Suppressor macrophage treated with lipopolysaccharide for 1 hour (primary cell): Measurements from ENCODE around the gene PPWD1.

Source experiments
- DNase-seq, 3 donors: peaks; one replicate each; pipeline ENCODE4 v3.0.0-alpha.2; 2020 to 2022

The PPWD1 gene

DNA sequence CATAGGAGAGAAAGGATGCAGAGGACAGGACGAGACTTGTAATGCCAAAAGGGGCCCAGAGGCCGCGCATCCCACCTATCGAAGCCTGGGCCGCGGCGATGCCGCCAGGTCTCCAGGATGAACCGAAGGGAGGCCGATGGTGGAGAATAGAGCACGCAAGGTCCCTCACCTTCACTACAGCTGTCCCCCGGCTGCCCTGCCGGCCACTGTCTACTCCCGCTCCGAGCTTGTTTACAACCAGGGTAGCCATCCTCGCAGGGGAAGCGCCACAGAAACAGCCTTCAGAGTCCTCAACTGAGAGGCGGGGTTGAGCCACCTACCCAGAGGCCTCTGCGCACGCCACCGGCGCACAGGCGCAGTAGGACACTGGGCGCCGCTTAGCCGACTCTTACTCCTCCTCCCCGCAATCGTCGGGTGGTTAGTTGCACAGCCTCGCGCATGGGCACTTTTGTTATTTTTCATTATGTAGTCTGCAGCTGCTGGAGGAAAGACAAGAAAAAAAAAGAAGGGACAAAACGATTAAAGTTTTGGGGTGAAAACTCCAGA is 61.0 kb downstream of the PPWD1 start, which contains the start of gene TRIM23:
Gene TRIM23 (minus strand): TSS at position 309 of the 546 bp plus-strand sequence. CDS start 59 bp downstream, at position 250.
- DNase-seq: peak; percentile 96

DNA sequence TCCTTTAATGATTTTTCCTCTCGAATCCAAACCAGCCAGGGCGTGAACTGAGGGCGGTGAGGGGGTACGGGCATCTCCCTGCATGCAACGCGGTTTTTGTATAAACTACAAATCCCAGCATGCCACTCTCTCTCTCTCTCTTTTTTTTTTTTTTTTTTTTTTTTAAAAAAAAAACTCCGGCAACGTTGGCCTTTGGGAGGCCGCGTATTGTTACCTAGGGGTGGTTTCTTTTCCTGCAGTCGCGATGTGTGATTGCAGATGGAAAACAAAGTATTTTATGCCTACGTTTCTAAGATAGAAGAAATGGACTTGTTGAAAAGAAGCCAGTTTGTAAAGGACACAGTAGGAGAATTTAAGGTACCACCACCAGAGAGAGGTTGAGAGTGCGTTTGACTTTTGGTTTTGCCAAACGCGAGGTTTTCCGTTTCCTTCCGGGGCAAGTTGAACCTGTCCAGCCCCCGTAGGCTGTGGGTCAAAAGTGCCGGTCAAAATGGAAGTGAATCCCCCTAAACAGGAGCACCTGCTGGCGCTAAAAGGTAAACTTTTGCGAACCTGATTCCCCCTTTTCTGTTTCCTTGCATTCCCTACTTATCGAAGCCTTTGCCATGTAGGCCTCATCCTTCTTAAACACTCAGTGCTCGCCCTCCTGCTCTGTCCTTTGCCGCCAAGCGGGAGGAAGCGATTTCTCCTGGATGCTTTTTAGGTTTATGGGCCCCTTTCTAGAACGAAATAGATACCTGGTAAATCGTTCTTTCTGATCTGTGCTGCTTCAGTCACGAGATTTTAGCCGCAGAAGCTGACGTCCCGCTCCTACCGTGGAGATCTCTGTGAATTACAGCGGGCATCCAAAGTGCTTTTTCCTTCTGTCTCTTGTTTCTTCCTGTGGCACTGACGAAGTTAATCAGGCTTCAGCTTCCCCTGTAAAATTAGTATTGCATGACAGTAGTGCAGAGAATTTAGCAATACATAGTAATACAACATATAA is 61.8 kb downstream of the PPWD1 start, which contains the start of the genes SHLD3 and TRAPPC13:
Gene SHLD3 (plus strand): TSS at position 457 of the 985 bp plus-strand sequence. CDS start 4,561 bp downstream, outside the sequence.
Gene TRAPPC13 (plus strand): TSS at position 457 of the 985 bp plus-strand sequence. CDS start 34 bp downstream, at position 491.
- DNase-seq: peak; percentile 86 to 91 (median 90)

DNA sequence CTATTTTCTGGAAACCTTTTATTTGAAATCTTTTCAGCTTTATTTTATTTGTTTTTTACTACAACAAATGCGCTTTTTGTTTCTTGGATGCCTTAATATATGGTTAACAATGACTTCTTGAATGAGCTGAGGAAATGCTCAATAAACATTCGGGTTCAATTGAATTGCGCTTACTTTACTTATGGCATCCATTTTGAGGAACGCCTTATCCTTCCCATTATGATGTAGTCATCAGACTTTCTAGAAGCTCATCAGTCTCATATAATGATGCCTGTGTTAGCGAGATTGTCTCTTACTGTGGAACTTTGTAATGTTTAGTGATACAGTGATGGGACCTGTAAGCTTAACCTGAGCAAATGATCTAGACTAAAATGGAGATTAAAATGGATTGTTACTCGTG is 62.6 kb downstream of the PPWD1 start:
- DNase-seq: peak in 2 of 3 donors; percentile 13 to 20

DNA sequence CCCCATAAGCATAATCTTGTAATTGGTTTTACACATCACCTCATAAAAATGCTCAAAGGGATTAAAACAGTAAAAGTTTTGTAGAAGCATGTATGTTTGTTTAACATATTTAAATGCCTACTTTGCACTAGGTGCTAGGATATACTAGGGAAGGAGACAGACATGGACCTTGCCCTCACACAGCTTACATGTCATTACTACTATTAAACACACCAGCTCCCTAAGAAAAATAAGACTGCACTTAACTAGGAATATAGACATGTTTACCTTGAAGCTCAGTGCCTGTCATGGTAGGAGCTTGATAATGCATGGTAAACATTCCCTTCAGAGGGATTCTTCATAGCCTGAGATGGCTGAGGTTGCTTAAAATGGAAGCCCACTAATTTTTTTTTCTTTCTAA is 67.9 kb downstream of the PPWD1 start:
- DNase-seq: no peak
